ENCODE measurements around the gene UCP2. TPM values are rescaled to one million over a fixed set of nuclear protein-coding genes. Genes with fewer than 3 reads are reported as not detected.

The UCP2 gene
- total RNA-seq, 6 donors from 2014 or later, result 76.5 to 118 (median 98.3) TPM

GRCh38 chr11:74019104-74019738, 36.6 kb upstream of the UCP2 start:
- H3K36me3 ChIP-seq, result peaks cover 0 to 12% (median 4%) of the 10 kb centered on the region in 4 donors
- no peak for ATAC-seq (ENCODE audit: low FRiP score in 2 of 2)
- TF ChIP-seq EP300 (IDR thresholded peaks at IDR 0.05) (no peak), POLR2A (IDR thresholded peaks at IDR 0.05) (no peak), POLR2AphosphoS5 (IDR thresholded peaks at IDR 0.05) (no peak)
- TF ChIP-seq, protein P1, sequence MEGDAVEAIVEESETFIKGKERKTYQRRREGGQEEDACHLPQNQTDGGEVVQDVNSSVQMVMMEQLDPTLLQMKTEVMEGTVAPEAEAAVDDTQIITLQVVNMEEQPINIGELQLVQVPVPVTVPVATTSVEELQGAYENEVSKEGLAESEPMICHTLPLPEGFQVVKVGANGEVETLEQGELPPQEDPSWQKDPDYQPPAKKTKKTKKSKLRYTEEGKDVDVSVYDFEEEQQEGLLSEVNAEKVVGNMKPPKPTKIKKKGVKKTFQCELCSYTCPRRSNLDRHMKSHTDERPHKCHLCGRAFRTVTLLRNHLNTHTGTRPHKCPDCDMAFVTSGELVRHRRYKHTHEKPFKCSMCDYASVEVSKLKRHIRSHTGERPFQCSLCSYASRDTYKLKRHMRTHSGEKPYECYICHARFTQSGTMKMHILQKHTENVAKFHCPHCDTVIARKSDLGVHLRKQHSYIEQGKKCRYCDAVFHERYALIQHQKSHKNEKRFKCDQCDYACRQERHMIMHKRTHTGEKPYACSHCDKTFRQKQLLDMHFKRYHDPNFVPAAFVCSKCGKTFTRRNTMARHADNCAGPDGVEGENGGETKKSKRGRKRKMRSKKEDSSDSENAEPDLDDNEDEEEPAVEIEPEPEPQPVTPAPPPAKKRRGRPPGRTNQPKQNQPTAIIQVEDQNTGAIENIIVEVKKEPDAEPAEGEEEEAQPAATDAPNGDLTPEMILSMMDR (IDR thresholded peaks at IDR 0.05), result no peak
- DNase-seq, result no peak
- H3K27ac ChIP-seq, result peak overlapping the region; percentile 73 to 86 (median 82)
- H3K4me3 ChIP-seq, result no peak overlapping the region
- H3K27me3 ChIP-seq, result no peaks in the 10 kb centered on the region
- H3K9me3 ChIP-seq, result no peaks in the 10 kb centered on the region
- 42 to 61% methylated on average over 4 of the region's 4 CpGs for WGBS, 2 donors
- peaks cover 22 to 39% (median 32%) of the 10 kb centered on the region in 4 donors for H3K4me1 ChIP-seq

GRCh38 chr11:74018331-74019005, 35.8 kb upstream of the UCP2 start:
- Histone ChIP-seq H3K9me3 (no peaks in the 10 kb centered on the region), H3K27me3 (no peaks in the 10 kb centered on the region), H3K36me3 (peaks cover 0 to 13% (median 4%) of the 10 kb centered on the region in 4 donors), H3K4me1 (peaks cover 21 to 37% (median 32%) of the 10 kb centered on the region in 4 donors), H3K4me3 (no peak overlapping the region), H3K27ac (peak overlapping the region; percentile 73 to 86 (median 82))
- peak in 1 of 2 donors; percentile 96 for DNase-seq
- peak; percentile 79 to 83 for TF ChIP-seq POLR2AphosphoS5 (IDR thresholded peaks at IDR 0.05)
- TF ChIP-seq EP300 (IDR thresholded peaks at IDR 0.05), result peak in 1 of 4 donors; percentile 46
- TF ChIP-seq, protein P1 (IDR thresholded peaks at IDR 0.05), result no peak
- peak in 2 of 4 donors; percentile 41 to 57 for TF ChIP-seq POLR2A (IDR thresholded peaks at IDR 0.05)
- peak; percentile 92 to 94 for ATAC-seq (ENCODE audit: low FRiP score in 2 of 2)
- WGBS, 2 donors, result 35 to 43% methylated on average over 9 of the region's 9 CpGs

GRCh38 chr11:74017631-74018030, 35.0 kb upstream of the UCP2 start:
- no peak for DNase-seq
- Histone ChIP-seq H3K4me1 (peaks cover 21 to 37% (median 32%) of the 10 kb centered on the region in 4 donors), H3K27me3 (no peaks in the 10 kb centered on the region), H3K27ac (peak overlapping the region; percentile 73 to 86 (median 82)), H3K9me3 (no peaks in the 10 kb centered on the region), H3K4me3 (no peak overlapping the region), H3K36me3 (peaks cover 0 to 21% (median 9%) of the 10 kb centered on the region in 4 donors)
- ATAC-seq (ENCODE audit: low FRiP score in 2 of 2), result no peak
- TF ChIP-seq POLR2A (IDR thresholded peaks at IDR 0.05) (no peak), POLR2AphosphoS5 (IDR thresholded peaks at IDR 0.05) (no peak), EP300 (IDR thresholded peaks at IDR 0.05) (no peak)
- TF ChIP-seq, protein P1 (IDR thresholded peaks at IDR 0.05), result no peak
- WGBS, 2 donors, result 71 to 100% methylated on average over 2 to 3 of the region's 3 CpGs

GRCh38 chr11:74015919-74016684, 33.5 kb upstream of the UCP2 start:
- DNase-seq (no peak), ATAC-seq (ENCODE audit: low FRiP score in 2 of 2) (no peak)
- 88 to 97% methylated on average over 4 to 5 of the region's 5 CpGs for WGBS, 2 donors
- Histone ChIP-seq H3K4me1 (peaks cover 21 to 37% (median 32%) of the 10 kb centered on the region in 4 donors), H3K4me3 (no peak overlapping the region), H3K36me3 (peaks cover 0 to 20% (median 10%) of the 10 kb centered on the region in 4 donors), H3K27me3 (no peaks in the 10 kb centered on the region), H3K27ac (no peak overlapping the region), H3K9me3 (no peaks in the 10 kb centered on the region)
- TF ChIP-seq EP300 (IDR thresholded peaks at IDR 0.05) (no peak), POLR2A (IDR thresholded peaks at IDR 0.05) (no peak), POLR2AphosphoS5 (IDR thresholded peaks at IDR 0.05) (no peak)
- TF ChIP-seq, protein P1 (IDR thresholded peaks at IDR 0.05), result no peak

Data from upper lobe of left lung (tissue), 6 donors.